Kidney capillary endothelial cell (primary cell): ENCODE results near the gene SLC2A6.
"Not testable (repeated sequence)": the region's sequence is repeated elsewhere in the genome, so short reads cannot be mapped to it uniquely, and the experiment has no call there.

ENCODE experiments used
- DNase-seq: peaks from one replicate; pipeline ENCODE4 v3.0.0-alpha.2; 2018; ENCODE audit warnings: low spot score

The SLC2A6 gene

DNA sequence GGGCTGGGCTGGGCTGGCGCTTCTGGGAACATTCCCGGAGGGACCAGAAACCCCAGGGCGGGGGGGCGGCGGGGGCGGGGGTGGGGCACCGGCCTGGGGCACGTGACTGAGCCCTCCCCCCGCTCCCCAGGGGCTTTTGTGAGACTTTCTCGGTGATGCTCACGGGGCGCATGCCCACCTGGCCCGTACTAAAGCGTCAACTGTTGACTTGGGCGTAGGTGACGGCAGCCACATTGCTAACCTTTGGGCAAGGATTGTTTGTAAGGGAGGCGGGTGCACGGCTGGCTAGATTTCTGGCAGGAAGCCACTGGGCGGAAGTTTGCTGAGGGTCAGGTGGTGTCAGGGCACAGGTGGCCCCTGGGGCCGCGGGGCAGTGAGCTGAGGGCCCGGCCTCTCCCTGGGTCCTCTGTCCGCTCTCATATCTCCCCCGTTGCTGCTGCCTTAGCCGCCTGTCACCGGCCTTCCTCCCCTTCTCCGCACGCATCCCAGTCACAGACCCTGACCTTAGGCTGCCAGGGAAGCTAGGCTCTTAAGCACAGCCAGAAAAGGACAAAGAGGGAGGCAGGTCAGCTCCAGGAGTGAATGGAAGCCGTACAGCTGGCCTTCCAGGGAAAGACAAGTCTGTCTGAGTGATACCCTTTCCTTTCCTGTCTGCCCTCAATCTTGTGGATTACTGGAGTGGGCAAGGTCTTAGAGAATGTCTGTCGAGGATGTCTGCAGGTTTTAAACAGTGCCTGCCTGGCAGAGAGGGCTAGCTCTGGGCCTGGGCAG is 18.3 kb downstream of the SLC2A6 start:
- DNase-seq: peak; percentile 26

DNA sequence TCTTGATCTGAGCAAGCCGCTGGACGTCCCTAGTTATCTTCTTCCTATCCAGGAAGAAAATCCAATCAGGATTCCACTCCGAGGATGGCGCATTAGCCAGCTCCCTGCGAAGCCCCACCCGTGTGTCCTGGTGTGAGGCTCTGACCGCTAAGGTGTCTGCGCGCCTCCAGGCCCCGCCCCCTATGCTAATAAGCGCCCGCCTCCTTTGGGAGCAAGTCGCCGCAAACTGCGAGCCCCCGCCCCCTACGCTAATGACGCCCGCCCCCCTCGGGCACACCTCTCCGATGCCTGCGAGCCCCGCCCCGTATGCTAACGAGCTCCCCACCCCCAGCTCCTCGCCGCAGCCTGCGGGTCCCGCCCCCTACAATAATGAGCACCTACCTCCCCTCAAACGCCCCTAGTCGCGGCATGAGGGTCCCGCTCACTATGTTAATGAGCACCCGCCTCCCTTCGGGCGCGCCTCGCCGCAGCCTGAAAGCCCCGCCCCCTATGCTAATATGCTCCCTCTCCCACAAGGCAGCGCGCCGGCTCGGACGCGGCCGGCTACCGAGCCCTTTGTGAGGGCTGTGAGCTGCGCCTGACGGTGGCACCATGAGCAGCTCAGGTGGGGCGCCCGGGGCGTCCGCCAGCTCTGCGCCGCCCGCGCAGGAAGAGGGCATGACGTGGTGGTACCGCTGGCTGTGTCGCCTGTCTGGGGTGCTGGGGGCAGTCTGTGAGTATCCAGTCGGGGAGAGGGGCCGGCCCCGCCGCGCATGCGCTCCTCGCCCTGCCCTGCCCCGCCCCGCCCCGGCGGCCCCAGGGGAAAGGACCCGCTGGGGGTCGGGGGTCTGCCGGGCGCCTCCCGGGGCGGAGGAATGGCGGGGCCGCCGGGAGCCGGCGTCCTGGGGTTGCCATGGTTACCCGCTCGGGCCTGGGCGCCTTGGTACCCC is 19.2 kb downstream of the SLC2A6 start, which contains the start of gene CACFD1:
CACFD1 (plus strand) TSS at position 503 of the 929 bp plus-strand sequence; CDS start at position 592, 89 bp downstream.
- DNase-seq: peak; percentile 89

DNA sequence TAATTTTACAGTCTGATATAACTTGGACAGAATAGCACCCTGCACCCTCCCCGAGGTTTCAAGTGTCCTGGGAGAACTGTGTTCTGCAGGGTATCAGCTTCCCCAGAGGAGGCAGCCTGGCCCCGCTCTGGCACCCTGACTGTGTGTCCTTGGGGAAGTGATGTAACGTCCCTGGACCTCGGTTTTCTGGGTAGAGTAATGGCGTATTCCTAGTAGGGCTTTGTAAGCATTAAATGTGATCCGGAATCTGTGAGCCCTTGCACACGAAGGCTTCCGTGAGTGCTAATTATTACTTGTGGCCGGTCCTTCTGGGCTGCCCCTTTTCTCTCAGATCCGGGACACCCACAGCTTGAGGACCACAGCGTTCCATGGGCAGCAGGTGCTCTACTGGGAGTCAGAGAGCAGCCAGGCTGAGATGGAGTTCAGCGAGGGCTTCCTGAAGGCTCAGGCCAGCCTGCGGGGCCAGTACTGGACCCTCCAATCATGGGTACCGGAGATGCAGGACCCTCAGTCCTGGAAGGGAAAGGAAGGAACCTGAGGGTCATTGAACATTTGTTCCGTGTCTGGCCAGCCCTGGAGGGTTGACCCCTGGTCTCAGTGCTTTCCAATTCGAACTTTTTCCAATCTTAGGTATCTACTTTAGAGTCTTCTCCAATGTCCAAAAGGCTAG is 20.1 kb downstream of the SLC2A6 start:
- DNase-seq: no peak

DNA sequence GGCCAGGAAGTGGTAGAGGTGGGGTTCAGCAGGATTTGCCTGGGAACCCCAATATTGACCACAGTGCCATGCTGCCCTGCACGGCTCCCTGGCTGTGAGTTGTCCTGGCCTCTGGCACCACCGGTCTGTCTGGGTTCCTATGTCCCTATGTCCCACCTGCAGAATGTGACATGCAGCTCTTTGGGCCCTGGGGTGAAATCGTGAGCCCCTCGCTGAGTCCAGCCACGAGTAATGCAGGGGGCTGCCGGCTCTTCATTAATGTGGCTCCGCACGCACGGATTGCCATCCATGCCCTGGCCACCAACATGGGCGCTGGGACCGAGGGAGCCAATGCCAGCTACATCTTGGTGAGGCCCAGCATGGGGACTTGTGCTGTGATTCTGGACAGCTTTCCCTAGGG is 21.2 kb downstream of the SLC2A6 start:
- DNase-seq: no peak

DNA sequence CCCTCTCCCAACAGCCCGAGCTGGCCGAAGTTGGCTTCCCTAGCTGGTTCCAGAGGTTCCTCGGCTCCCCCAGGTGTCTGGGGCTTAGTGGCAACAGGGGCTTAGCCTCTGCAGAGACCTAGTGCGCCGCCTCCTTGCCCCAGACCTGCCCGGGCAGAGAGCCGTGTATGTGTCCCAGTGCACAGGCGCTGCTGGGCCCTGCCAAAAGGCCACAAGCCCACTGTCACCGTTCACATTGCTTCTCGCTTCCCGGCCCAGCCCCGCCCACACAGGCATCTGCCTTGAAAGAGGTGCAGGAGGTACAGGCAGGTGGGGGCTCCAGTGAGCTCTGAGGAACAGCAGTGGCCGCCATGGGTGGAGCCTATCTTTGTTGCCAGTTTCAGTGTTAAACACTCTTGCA is 21.7 kb downstream of the SLC2A6 start:
- DNase-seq: no peak

DNA sequence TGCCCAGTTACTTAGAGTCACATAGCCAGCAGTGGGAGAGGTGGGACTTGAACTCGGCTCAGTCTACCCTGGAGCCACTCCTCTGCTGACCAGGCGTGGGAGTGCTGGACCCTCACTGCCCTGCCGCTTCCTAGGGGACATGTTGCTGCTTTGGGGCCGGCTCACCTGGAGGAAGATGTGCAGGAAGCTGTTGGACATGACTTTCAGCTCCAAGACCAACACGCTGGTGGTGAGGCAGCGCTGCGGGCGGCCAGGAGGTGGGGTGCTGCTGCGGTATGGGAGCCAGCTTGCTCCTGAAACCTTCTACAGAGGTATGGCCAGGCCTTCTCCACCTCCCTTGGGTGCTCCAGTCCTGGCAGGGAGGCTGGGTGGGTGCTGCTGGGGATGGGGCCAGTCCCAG is 22.5 kb downstream of the SLC2A6 start:
- DNase-seq: no peak

DNA sequence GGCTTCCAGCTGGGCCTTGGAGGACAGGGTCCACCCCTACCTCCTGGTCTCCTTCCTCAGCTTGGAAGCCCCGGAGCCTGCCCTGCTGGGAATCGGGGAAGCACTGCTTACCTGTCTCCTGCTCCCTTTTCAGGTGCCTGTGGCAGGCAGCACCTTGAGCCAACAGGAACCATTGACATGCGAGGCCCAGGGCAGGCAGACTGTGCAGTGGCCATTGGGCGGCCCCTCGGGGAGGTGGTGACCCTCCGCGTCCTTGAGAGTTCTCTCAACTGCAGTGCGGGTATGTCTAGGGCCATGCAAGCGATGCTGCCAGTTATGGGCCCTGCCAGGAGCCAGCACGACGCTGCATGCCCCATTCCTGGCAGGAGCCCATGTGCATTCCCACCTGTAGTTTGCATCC is 23.0 kb downstream of the SLC2A6 start:
- no peak for DNase-seq

DNA sequence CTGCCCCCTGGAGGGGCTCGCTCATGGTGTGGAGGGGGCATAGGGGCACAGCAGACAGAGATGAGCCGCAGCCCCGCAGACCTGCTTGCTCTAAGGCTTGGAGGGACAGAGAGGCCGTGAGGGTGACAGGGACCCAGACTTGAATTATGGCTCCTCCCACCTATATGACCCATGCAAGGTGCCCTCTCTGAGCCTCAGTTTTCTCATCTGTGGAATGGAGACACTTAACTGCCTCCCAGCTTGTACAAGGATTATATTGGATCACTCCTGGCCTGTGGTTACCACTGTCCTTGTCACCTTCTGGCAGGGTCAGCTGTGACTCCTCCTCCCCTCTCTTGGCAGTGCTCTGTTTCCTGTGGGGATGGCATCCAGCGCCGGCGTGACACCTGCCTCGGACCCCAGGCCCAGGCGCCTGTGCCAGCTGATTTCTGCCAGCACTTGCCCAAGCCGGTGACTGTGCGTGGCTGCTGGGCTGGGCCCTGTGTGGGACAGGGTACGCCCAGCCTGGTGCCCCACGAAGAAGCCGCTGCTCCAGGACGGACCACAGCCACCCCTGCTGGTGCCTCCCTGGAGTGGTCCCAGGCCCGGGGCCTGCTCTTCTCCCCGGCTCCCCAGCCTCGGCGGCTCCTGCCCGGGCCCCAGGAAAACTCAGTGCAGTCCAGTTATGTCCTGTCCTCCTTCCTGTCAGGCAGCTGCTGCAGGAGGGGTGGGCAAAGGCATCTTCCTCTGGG is 23.8 kb downstream of the SLC2A6 start:
- DNase-seq: no peak

DNA sequence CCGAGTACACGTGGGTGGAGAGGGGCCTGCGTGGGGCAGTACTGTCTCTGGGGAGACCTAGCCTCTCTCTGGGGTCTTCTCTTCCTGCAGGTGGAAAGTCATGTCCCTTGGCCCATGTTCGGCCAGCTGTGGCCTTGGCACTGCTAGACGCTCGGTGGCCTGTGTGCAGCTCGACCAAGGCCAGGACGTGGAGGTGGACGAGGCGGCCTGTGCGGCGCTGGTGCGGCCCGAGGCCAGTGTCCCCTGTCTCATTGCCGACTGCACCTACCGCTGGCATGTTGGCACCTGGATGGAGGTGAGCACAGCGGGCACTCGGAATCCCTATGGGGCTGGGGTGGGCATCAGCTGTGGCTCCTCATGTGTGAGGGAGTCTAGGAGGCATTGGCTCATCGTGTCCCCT is 24.6 kb downstream of the SLC2A6 start:
- no peak for DNase-seq

DNA sequence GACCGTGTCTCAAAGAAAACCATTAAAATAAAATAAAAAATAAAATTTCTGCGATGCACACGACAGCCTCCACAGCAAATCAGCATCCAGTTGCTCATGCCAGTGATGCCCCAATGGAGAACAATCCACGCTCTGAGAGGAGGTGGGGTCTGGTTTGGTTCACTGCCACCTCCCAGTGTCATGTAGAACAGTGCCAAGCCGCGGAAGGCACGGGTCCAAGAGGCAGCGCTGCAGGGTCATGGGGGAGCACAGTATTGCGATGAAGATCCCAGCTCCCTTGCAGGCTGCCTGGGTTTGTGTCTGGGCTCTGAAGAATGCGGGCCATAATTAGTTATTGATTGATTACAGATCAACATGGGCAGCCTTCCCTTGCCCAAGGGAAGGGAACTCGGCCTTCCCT is 25.2 kb downstream of the SLC2A6 start:
- no peak for DNase-seq

DNA sequence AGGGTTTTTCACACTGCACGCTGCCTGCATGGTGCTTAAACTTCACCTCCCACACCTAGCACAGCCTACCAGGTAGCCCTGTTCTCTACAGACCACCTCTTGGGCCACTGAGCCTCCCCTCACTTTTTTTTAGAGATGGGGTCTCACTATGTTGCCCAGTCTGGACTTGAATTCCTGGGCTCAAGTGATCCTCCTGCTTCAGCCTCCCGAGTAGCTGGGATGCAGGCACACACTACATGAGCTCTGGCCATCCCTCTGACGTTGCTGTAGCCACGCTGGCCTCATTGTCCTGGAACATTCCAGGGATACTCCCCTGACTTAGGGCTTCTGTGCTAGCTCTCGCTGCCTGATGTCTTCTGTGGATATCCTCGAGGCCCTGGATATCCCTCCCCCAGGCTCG is 26.3 kb downstream of the SLC2A6 start:
- DNase-seq: no peak

DNA sequence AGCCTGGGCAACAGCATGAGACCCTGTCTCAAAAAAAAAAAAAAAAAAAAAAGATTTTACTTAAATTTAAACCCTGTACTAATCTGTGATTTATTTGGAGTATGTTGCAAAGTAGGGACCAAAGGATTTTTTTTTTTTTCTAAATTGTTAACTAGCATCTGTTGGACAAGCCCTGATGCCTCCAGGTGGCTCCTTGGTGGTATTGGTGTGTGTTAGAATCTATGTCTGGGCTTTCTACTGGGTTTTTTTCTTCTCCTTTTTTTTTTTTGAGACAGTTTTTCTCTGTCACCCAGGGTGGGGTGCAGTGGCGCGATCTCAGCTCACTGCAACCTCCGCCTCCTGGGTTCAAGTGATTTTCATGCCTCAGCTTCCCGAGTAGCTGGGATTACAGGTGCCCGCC is 27.0 kb downstream of the SLC2A6 start:
- DNase-seq: not testable (repeated sequence)

DNA sequence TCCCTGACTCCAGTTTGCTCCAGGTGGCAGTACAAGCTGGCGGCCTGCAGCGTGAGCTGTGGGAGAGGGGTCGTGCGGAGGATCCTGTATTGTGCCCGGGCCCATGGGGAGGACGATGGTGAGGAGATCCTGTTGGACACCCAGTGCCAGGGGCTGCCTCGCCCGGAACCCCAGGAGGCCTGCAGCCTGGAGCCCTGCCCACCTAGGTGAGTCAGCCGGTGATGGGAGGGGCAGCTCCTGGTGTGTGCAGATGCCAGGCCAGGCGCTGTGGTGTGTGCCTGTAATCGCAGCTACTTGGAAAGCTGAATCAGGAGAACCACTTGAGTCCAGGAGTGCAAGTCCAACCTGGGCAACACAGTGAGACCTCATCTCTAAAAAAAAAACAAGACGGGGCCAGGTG is 29.1 kb downstream of the SLC2A6 start:
- DNase-seq: no peak

DNA sequence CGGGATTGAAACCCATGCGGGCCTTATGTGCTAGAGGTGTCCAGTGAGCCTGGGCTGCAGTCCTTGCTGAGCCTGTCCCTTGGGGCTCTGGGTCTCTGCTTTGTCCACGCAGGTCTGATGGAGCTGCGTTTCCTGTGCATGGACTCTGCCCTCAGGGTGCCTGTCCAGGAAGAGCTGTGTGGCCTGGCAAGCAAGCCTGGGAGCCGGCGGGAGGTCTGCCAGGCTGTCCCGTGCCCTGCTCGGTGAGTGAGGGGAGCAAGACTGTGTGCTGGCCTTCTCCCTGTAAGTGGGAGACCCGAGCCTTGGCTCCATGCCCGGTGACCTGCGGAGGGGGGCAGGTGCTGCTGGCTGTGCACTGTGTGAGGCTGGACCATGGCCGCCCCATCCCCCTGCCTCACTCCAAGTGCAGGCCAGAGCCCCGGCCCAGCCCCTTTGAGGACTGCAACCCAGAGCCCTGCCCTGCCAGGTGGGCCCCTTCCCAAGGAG is 30.4 kb downstream of the SLC2A6 start:
- no peak for DNase-seq

DNA sequence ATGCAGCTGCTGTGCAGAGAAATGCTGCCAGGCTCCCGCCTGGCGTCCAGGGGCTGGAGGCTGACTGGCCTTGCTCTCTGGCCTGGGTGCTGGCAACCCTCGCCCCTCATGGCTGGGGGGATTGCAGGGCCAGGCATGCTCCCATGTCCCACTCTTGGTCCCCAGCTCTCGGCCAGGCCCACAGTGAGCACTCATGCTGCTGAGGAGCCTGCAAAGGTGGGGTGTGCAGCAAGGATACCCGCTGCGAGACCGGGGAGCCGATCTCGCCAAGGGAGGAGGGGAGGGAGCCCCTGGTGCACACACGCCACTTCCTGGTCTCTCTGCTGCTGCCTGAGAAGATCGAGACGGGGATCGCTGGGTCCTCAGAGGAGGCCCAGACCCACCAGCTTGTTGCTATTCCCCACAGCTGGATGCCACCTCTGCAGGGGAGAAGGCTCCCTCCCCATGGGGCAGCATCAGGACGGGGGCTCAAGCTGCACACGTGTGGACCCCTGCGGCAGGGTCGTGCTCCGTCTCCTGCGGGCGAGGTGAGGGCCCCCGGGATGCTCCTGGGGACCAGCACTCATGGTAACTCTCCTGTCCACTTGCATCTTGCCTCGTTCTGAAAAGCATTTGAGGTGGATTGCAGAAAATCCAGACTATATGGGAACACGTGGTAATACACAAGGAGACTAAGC is 33.5 kb downstream of the SLC2A6 start:
- DNase-seq: no peak

DNA sequence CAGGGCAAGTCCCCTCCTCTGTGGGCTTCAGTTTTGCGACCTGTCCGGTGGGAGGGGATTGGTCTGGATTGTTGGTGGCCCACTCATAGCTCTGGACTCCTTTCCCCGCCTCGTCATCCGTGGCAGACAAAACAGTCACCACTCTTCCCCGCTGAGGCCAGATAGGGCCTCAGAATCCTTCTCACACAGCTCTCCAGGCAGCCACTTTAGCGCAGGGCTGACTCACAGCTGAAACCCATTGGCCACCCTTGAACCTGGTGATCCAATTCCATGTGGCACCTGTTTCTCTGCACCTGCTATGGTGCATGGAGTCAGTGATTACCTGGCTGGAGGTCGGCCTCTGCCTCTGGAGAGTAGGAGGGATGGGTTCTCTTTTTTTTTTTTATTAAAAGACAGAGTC is 34.9 kb downstream of the SLC2A6 start:
- no peak for DNase-seq

DNA sequence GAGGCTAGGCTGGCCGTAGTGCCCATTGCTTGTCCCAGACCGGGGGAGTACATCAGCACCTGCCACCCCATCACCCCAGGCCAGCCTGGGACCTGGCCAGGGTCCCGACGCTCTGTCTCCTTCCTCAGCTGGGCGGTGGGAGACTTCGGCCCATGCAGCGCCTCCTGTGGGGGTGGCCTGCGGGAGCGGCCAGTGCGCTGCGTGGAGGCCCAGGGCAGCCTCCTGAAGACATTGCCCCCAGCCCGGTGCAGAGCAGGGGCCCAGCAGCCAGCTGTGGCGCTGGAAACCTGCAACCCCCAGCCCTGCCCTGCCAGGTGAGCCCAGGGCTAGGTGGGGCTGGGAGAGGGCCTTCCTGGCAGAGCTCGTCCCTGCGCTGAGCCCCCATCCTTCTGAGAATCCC is 35.7 kb downstream of the SLC2A6 start:
- DNase-seq: no peak

DNA sequence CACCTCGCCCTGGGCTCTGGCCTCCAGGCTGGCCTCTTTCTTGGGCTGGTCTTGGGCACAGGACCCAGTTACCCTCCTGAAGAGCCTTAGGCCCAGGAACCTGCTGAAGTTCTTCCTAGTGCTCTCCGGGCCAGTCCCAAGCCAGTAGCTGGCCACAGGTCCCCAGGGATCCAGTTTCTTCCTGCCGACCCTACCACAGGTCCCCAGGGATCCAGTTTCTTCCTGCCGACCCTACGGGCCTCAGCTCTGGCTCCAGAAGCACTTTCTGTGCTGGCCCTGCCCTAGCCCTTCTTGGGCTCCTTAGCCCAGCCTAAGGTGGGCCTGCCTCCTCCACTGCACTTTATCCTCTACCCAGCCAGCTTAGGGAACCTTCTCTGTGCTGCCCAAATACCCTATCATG is 37.3 kb downstream of the SLC2A6 start:
- no peak for DNase-seq

DNA sequence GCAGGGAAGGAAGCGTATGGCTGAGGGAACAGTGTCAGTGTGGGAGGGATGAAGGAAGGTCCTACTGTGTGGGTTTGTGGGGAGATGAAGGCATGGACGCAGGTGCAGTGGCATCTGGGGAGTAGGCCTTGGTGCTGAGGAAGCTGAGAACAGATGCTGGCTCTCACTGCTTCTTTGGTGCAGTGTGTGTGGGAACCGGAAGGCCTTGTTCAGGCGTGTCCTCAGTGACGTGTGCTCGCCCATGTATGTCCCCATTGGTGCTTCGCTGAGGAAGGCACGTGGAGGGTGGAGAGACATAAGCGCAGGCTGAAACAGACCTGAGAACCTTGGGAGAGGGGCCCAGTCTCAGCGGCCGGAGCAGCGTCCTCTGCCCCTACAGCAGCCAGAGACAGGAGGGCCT is 38.0 kb downstream of the SLC2A6 start:
- DNase-seq: no peak

DNA sequence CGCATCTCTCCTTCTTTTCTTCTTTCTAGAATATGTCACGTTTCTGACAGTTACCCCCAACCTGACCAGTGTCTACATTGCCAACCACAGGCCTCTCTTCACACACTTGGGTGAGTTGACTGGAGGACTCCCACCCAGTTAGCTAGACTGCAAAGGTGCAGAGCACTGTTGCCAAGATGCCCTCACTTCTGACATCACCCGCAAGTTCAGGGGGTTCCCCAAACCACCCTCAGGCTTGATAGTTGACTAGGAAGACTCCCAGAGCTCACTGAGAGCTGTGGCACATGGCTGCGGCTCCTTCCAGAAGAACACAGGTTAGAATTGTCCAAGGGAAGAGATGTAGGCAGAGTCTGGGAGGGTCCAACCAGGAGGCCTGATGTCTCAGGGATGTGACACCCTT is 39.6 kb downstream of the SLC2A6 start:
- DNase-seq: no peak
